ENCODE results near the gene MYH7.

- TF ChIP-seq CTCF (IDR thresholded peaks at IDR 0.05) (no peak), POLR2A (IDR thresholded peaks at IDR 0.05) (no peak)
Observed at GRCh38 chr14:23377198-23377550, 58.3 kb downstream of the MYH7 start.
